ENCODE results near the gene ITPR3. TPM values are rescaled to one million over a fixed set of nuclear protein-coding genes. Genes with fewer than 3 reads are reported as not detected.
A peak's percentile ranks its signal among the peaks of the same experiment; 100 is the strongest.

ITPR3 gene
- total RNA-seq, 2 donors from 2014 or later = 17.5 to 25.9 TPM

DNA sequence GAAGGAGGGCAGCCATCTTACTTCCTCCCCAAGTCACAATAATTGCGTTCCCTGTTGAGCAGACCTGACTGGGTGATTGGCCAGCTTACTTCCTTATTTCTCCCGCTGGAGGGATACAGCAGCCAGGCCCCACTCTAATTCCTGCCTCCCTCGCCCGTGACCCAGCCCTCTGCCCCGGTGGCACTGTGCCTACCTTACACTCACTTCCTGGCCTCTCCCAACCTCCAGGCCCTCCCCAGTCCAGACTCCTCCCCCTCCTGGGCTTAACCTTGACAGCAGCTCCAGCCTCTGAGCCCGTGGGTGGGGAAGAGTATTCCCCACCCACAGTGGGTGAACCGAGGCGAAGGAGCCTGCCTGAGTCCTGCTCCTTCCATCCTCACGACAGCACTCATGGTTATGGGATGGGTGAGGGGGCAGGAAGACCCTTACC is 44.0 kb upstream of the ITPR3 start:
- intact Hi-C loops (cut with DNase I) = no loop called here
- no peak overlapping the region for H3K4me3 ChIP-seq
- H3K9me3 ChIP-seq = no peaks in the 10 kb centered on the region
- TF ChIP-seq, protein P1, sequence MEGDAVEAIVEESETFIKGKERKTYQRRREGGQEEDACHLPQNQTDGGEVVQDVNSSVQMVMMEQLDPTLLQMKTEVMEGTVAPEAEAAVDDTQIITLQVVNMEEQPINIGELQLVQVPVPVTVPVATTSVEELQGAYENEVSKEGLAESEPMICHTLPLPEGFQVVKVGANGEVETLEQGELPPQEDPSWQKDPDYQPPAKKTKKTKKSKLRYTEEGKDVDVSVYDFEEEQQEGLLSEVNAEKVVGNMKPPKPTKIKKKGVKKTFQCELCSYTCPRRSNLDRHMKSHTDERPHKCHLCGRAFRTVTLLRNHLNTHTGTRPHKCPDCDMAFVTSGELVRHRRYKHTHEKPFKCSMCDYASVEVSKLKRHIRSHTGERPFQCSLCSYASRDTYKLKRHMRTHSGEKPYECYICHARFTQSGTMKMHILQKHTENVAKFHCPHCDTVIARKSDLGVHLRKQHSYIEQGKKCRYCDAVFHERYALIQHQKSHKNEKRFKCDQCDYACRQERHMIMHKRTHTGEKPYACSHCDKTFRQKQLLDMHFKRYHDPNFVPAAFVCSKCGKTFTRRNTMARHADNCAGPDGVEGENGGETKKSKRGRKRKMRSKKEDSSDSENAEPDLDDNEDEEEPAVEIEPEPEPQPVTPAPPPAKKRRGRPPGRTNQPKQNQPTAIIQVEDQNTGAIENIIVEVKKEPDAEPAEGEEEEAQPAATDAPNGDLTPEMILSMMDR (IDR thresholded peaks at IDR 0.05) = no peak
- TF ChIP-seq POLR2A (IDR thresholded peaks at IDR 0.05) = no peak
- DNase-seq (peak; percentile 41 to 72 (median 60)), ATAC-seq (peak; percentile 58)
- peaks cover 32% of the 10 kb centered on the region for H3K4me1 ChIP-seq
- no peaks in the 10 kb centered on the region for H3K27me3 ChIP-seq
- peak overlapping the region in 2 of 4 donors; percentile 49 to 69 for H3K27ac ChIP-seq
- H3K36me3 ChIP-seq (replicated peaks in 1 of 2; ENCODE audit: insufficient read depth in 1 of 2, low read depth in 2 of 2) = peaks cover 0 to 16% of the 10 kb centered on the region in 2 donors
- whole genome bisulfite sequencing, 2 donors = 29 to 56% methylated on average over 8 to 9 of the region's 9 CpGs

- Histone ChIP-seq H3K9me3 (no peaks in the 10 kb centered on the region), H3K27ac (peak overlapping the region in 2 of 4 donors; percentile 49 to 69), H3K4me1 (peaks cover 32% of the 10 kb centered on the region), H3K4me3 (no peak overlapping the region), H3K36me3 (replicated peaks in 1 of 2; ENCODE audit: insufficient read depth in 1 of 2, low read depth in 2 of 2) (peaks cover 0 to 16% of the 10 kb centered on the region in 2 donors), H3K27me3 (no peaks in the 10 kb centered on the region)
- WGBS, 2 donors = 87% methylated on average over 4 to 6 of the region's 6 CpGs
- TF ChIP-seq POLR2A (IDR thresholded peaks at IDR 0.05) = no peak
- TF ChIP-seq, protein P1 (IDR thresholded peaks at IDR 0.05) = no peak
- intact Hi-C loops (cut with DNase I) = no loop called here
- DNase-seq = no peak
- no peak for ATAC-seq
Measured at GRCh38 chr6:33577718-33578117, 43.4 kb upstream of the ITPR3 start.

- ATAC-seq (no peak), DNase-seq (no peak)
- Histone ChIP-seq H3K4me3 (no peak overlapping the region), H3K4me1 (peaks cover 32% of the 10 kb centered on the region), H3K27me3 (no peaks in the 10 kb centered on the region), H3K9me3 (no peaks in the 10 kb centered on the region), H3K36me3 (replicated peaks in 1 of 2; ENCODE audit: insufficient read depth in 1 of 2, low read depth in 2 of 2) (peaks cover 0 to 16% of the 10 kb centered on the region in 2 donors), H3K27ac (peak overlapping the region in 2 of 4 donors; percentile 49 to 69)
- WGBS, 2 donors = 91 to 97% methylated on average over 7 of the region's 7 CpGs
- TF ChIP-seq, protein P1 (IDR thresholded peaks at IDR 0.05) = no peak
- no peak for TF ChIP-seq POLR2A (IDR thresholded peaks at IDR 0.05)
- intact Hi-C loops (cut with DNase I) = no loop called here
Measured at GRCh38 chr6:33578164-33578563, 43.0 kb upstream of the ITPR3 start.

GRCh38 chr6:33578588-33579011 is 42.5 kb upstream of the ITPR3 start:
- DNase-seq (no peak), ATAC-seq (no peak)
- peak overlapping the region in 2 of 4 donors; percentile 12 to 38 for H3K27ac ChIP-seq
- peaks cover 32% of the 10 kb centered on the region for H3K4me1 ChIP-seq
- H3K4me3 ChIP-seq = no peak overlapping the region
- TF ChIP-seq, protein P1 (IDR thresholded peaks at IDR 0.05) = no peak
- no peak for TF ChIP-seq POLR2A (IDR thresholded peaks at IDR 0.05)
- intact Hi-C loops (cut with DNase I) = no loop called here
- 63 to 89% methylated on average over 5 to 9 of the region's 9 CpGs for WGBS, 2 donors
- H3K9me3 ChIP-seq = no peaks in the 10 kb centered on the region
- peaks cover 0 to 16% of the 10 kb centered on the region in 2 donors for H3K36me3 ChIP-seq (replicated peaks in 1 of 2; ENCODE audit: insufficient read depth in 1 of 2, low read depth in 2 of 2)
- no peaks in the 10 kb centered on the region for H3K27me3 ChIP-seq
